SH-SY5Y (cell line): Measurements from ENCODE around the gene GTSF1L.

Source experiments
- GATA2 ChIP-seq: IDR thresholded peaks from 2 replicates; pipeline ENCODE4 v1.6.1; 2011; ENCODE audit warnings: mild to moderate bottlenecking, low read depth, low read length
- GATA3 ChIP-seq: IDR thresholded peaks from 2 replicates; pipeline ENCODE4 v1.6.1; 2011; ENCODE audit warnings: low read depth, mild to moderate bottlenecking, low read length, moderate library complexity

DNA sequence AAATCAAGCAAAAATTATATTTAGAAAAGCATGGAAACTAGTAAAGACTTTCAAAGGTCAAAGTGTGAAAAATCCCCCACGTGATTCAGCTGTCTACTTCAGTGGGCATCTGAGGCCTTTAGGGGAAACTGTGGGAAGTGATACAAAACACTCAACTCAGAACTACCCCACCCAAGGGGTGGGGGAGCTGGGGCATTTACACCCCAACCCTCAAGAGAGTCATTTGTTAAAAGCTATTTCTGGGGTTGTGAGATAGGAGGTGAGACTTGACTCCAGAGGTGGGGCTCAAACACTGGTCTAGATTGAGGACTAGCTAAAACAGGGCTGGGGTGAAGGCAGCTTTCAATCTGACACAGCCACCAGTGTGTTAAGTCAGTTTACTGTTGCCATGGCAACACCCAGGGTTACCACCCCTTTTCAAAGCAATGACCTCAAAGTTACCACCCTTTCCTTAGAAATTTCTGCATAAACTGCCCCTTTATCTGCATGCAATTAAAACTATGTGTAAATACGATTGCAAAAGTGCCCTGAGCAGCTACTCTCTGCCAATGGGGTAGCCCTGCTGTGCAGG, 9.9 kb upstream of the GTSF1L start:
- no peak for TF ChIP-seq GATA3
- no peak for TF ChIP-seq GATA2
